VCaP (cell line): ENCODE data around the gene PIK3AP1.

Experiments used
- H3K27ac ChIP-seq: fragments of 450-650 bp; 2 replicates; pipeline ENCODE4 v1.5.1; 2017
- TF ChIP-seq, protein P1 (sequence below): fragments of 450-650 bp; conservative IDR thresholded peaks from 2 replicates; pipeline ENCODE4 v1.5.1; 2017; ENCODE audit warnings: mild to moderate bottlenecking, moderate library complexity

PIK3AP1 gene

DNA sequence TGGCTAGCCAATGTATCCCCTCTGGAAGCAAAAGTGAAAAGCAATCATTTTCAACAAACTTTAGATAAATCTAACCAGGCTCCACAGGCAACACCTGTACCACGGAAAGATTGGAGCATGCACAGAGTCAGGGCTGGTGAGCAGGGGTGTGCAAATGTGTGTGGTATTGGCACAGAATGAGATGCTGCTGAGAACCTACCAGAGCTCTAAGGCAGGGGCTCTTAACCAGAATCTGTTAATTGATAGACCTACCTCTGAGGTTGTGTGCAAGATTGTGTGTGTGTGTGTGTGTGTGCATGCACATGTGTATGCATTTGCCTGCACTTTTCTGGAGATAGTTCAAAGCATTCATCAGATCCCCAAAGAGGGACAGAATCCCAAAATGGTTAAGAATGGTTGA is 62.9 kb downstream of the PIK3AP1 start:
- TF ChIP-seq, protein P1, sequence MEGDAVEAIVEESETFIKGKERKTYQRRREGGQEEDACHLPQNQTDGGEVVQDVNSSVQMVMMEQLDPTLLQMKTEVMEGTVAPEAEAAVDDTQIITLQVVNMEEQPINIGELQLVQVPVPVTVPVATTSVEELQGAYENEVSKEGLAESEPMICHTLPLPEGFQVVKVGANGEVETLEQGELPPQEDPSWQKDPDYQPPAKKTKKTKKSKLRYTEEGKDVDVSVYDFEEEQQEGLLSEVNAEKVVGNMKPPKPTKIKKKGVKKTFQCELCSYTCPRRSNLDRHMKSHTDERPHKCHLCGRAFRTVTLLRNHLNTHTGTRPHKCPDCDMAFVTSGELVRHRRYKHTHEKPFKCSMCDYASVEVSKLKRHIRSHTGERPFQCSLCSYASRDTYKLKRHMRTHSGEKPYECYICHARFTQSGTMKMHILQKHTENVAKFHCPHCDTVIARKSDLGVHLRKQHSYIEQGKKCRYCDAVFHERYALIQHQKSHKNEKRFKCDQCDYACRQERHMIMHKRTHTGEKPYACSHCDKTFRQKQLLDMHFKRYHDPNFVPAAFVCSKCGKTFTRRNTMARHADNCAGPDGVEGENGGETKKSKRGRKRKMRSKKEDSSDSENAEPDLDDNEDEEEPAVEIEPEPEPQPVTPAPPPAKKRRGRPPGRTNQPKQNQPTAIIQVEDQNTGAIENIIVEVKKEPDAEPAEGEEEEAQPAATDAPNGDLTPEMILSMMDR = no peak

DNA sequence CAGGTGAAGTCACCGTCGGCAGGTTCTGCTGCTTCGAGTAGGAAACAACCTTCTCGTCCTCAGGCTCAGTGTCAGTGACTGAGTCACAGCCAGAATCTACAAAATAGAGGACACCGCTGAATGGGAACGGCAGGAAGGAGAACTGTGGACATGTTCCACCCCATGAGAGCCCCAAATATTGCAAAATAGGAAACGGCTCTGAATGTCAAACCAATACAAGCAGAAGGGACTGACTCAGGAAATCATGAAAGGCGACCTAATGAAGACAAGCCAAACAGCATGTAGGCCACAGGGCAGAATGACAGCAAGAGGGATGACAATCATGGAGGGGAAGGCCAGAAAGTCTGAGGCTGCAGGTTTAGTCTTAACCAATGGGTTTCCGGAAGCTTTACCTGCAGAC is 63.5 kb downstream of the PIK3AP1 start:
- TF ChIP-seq, protein P1 = no peak
- H3K27ac ChIP-seq = no peak overlapping the region

More for the DNA sequence above, 62.9 kb downstream of the PIK3AP1 start:
- H3K27ac ChIP-seq = no peak overlapping the region

DNA sequence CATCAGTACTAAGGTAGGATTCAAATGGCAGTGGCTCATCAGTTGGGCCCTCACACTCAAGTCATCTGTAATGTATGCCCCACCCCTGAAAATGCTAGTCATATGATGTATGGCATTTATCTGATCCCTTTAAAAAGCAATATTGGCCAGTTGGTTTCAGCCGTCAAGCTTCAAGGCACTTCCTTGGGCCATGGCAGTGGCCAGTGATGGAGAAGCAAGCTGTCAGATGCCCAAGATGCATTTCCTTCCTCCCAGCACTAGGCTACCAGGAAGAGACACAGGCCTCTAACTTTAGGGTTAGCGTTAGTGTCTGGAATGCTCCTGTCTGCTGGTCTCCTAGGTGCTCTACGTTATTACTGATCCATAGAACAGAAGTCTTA is 64.1 kb downstream of the PIK3AP1 start:
- H3K27ac ChIP-seq = no peak overlapping the region

DNA sequence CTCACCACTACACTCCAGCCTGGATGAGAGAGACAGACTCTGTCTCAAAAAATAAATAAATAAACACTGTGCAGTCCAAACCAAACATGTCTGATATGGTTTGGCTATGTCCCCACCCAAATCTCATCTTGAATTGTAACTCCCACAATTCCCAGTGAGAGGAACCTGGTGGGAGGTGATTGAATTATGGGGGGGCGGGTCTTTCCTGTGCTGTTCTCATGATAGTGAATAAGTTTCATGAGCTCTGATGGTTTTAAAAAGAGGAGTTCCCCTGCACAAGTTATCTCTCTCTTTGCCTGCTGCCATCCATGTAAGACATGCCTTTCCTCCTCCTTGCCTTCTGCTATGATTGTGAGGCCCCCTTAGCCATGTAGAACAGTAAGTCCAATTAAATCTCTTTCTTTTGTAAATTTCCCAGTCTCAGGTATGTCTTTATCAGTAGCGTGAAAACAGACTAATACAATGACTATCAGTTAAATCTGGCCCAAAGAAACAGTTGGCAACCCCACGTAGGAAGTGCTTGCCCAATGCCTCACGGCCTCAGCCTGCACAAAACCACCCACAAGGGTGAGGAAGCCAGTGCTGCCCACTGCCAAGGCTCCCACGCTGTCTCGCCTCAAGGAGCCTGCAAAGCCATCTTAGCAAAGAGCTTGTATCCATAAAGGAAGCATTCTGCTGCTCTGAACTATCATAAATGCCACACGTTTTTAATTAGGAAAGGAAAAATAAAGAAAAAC is 64.7 kb downstream of the PIK3AP1 start:
- TF ChIP-seq, protein P1 = no peak
- no peak overlapping the region for H3K27ac ChIP-seq

More for the DNA sequence above, 64.1 kb downstream of the PIK3AP1 start:
- TF ChIP-seq, protein P1 = no peak

DNA sequence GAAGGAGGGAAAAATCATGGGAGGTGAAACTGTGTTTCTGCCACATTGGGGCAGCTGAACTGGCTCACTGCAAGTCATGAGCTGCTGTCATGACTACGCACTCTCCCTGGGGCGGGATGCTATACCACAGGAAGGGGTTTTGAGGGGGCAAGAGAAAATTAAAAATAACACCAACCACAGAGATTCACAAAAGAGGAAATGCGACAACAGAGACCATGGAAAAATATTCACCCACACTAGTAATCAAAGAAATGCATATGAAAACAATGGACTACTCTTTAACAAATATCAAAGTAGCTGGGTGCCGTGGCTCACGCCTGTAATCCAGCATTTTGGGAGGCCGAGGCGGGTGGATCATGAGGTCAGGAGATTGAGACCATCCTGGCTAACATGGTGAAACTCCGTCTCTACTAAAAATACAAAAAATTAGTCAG is 68.3 kb downstream of the PIK3AP1 start:
- no peak overlapping the region for H3K27ac ChIP-seq

DNA sequence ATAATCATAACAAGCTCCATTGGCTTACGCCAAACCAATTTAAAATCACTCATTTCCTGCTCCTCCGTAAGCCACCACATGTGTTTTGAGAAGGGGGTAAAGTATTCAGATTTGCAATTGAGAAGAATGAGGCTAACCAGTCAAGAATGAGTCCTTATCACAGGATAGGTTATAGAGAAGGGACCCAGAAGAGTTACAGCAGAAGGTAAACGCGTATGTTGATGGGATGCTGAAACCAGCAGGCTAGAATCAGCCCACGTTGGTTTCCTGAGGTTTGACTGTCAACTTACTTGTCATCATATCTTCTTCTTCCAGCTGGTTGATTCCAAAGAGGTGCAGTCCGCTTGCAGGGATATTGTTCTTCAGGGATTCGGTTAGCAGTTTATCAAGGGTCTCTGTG is 69.4 kb downstream of the PIK3AP1 start:
- TF ChIP-seq, protein P1 = no peak
- no peak overlapping the region for H3K27ac ChIP-seq

More for the DNA sequence above, 68.3 kb downstream of the PIK3AP1 start:
- TF ChIP-seq, protein P1 = no peak

DNA sequence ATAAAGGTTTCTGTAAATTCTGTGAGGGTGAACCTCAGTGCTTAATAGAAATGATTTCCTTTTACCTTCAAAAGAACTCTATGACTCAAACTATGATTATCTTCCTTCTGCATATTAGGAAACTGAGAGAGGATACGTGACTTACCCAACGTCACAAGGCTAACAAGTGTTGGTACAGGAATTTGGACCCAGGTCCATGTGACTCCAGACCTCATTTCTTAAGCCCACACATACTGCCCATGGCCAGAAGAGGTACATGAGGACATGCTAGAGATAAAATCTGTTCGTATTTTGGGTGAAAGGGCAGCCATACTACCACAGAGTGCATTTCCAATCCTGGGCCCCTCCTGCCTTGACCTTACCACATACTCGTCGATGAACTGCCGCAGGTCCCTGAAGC is 72.0 kb downstream of the PIK3AP1 start:
- no peak overlapping the region for H3K27ac ChIP-seq
- TF ChIP-seq, protein P1 = no peak
